ENCODE data around the gene P2RY1.
"Not testable (repeated sequence)": the region's sequence is repeated elsewhere in the genome, so short reads cannot be mapped to it uniquely, and the experiment has no call there.

DNA sequence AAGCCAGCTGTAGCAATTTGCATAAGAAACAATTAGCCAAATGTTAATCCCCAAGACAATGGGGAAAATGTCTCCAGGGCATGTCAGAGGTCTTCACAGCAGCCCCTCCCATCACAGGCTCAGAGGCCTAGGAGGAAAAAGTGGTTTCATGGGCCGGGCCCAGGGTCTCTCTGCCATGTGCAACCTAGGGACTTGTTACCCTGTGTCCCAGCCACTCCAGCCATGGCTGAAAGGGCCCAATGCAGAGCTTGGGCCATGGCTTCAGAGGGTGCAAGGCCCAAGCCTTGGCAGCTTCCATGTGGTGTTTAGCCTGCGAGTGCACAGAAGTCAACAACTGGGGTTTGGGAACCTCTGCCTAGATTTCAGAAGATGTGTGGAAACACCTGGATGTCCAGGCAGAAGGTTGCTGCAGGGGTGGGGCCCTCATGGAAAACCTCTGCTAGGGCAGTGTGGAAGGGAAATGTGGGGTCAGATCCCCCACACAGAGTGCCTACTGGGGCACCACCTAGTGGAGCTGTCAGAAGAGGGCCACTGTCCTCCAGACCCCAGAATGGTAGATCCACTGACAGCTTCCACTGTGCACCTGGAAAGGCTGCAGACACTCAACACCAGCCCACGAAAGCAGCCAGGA lies 11.8 kb downstream of the P2RY1 start:
- TF ChIP-seq, protein P1, sequence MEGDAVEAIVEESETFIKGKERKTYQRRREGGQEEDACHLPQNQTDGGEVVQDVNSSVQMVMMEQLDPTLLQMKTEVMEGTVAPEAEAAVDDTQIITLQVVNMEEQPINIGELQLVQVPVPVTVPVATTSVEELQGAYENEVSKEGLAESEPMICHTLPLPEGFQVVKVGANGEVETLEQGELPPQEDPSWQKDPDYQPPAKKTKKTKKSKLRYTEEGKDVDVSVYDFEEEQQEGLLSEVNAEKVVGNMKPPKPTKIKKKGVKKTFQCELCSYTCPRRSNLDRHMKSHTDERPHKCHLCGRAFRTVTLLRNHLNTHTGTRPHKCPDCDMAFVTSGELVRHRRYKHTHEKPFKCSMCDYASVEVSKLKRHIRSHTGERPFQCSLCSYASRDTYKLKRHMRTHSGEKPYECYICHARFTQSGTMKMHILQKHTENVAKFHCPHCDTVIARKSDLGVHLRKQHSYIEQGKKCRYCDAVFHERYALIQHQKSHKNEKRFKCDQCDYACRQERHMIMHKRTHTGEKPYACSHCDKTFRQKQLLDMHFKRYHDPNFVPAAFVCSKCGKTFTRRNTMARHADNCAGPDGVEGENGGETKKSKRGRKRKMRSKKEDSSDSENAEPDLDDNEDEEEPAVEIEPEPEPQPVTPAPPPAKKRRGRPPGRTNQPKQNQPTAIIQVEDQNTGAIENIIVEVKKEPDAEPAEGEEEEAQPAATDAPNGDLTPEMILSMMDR (IDR thresholded peaks at IDR 0.05; ENCODE audit: low read length) = not testable (repeated sequence)
- TF ChIP-seq EZH2phosphoT487 (IDR thresholded peaks at IDR 0.05; ENCODE audit: low read length) = not testable (repeated sequence)
